Measurements from ENCODE around the gene PLXNA4.

DNA sequence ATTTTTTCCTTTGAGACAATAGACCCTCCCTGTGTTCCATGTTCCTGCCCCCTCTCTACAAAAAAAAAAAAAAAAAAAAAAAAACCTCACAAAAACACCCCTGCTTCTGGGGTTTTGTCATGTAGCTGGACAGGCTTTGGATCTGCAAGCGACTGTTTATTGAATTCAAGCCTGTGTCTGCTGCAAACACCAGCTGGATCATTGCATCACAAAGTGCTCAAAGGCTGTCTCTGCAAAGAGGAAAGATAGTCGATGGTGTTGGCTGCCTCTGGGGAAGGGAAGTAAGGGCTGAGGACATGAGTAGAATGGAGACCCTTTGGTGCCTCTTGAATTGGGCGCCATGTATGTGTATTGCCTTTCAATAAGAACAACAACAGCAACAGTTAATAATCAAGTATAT, 471.2 kb downstream of the PLXNA4 start:
- TF ChIP-seq, protein P1, sequence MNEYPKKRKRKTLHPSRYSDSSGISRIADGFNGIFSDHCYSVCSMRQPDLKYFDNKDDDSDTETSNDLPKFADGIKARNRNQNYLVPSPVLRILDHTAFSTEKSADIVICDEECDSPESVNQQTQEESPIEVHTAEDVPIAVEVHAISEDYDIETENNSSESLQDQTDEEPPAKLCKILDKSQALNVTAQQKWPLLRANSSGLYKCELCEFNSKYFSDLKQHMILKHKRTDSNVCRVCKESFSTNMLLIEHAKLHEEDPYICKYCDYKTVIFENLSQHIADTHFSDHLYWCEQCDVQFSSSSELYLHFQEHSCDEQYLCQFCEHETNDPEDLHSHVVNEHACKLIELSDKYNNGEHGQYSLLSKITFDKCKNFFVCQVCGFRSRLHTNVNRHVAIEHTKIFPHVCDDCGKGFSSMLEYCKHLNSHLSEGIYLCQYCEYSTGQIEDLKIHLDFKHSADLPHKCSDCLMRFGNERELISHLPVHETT (tag by site-specific recombination; IDR thresholded peaks at IDR 0.05): no peak
- TF ChIP-seq, protein P2, sequence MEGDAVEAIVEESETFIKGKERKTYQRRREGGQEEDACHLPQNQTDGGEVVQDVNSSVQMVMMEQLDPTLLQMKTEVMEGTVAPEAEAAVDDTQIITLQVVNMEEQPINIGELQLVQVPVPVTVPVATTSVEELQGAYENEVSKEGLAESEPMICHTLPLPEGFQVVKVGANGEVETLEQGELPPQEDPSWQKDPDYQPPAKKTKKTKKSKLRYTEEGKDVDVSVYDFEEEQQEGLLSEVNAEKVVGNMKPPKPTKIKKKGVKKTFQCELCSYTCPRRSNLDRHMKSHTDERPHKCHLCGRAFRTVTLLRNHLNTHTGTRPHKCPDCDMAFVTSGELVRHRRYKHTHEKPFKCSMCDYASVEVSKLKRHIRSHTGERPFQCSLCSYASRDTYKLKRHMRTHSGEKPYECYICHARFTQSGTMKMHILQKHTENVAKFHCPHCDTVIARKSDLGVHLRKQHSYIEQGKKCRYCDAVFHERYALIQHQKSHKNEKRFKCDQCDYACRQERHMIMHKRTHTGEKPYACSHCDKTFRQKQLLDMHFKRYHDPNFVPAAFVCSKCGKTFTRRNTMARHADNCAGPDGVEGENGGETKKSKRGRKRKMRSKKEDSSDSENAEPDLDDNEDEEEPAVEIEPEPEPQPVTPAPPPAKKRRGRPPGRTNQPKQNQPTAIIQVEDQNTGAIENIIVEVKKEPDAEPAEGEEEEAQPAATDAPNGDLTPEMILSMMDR (tag by site-specific recombination; IDR thresholded peaks at IDR 0.05): no peak
- no peak for TF ChIP-seq GLIS2 (tag by site-specific recombination; IDR thresholded peaks at IDR 0.05)
- TF ChIP-seq, protein P3, sequence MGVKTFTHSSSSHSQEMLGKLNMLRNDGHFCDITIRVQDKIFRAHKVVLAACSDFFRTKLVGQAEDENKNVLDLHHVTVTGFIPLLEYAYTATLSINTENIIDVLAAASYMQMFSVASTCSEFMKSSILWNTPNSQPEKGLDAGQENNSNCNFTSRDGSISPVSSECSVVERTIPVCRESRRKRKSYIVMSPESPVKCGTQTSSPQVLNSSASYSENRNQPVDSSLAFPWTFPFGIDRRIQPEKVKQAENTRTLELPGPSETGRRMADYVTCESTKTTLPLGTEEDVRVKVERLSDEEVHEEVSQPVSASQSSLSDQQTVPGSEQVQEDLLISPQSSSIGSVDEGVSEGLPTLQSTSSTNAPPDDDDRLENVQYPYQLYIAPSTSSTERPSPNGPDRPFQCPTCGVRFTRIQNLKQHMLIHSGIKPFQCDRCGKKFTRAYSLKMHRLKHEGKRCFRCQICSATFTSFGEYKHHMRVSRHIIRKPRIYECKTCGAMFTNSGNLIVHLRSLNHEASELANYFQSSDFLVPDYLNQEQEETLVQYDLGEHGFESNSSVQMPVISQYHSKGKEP (tag by site-specific recombination; IDR thresholded peaks at IDR 0.05): no peak
- TF ChIP-seq TCF7L2 (IDR thresholded peaks at IDR 0.05; ENCODE audit: borderline replicate concordance, low read depth, low read length): no peak
- no peak for TF ChIP-seq ZNF174 (tag by site-specific recombination; IDR thresholded peaks at IDR 0.05)
- TF ChIP-seq ZNF366 (tag by site-specific recombination; conservative IDR thresholded peaks at IDR 0.05): no peak

Measured in HEK293 (cell line).